H9 (cell line): ENCODE data around the gene DISC1. TPM values are rescaled to one million over a fixed set of nuclear protein-coding genes. Genes with fewer than 3 reads are reported as not detected.

Source experiments
- DNase-seq: peaks from one replicate; pipeline ENCODE4 v3.0.0-alpha.2; 2017
- H2AFZ ChIP-seq: one replicate; pipeline ENCODE4 v1.6.1; 2013; ENCODE audit warnings: mild to moderate bottlenecking, low read length, control low read depth, moderate library complexity
- H2AK5ac ChIP-seq: 2 replicates; pipeline ENCODE4 v1.6.1; 2013; ENCODE audit warnings: low read length, control low read depth, mixed read lengths; ENCODE audit not compliant: insufficient read length
- H2BK120ac ChIP-seq: one replicate; pipeline ENCODE4 v1.6.1; 2013; ENCODE audit warnings: low read depth, mild to moderate bottlenecking, low read length, control low read depth, inconsistent platforms; ENCODE audit not compliant: poor library complexity, severe bottlenecking
- H2BK12ac ChIP-seq: 2 replicates; pipeline ENCODE4 v1.6.1; 2013; ENCODE audit warnings: low read length, control low read depth, mixed read lengths, low read depth; ENCODE audit not compliant: insufficient read length
- H2BK15ac ChIP-seq: 2 replicates; pipeline ENCODE4 v1.6.1; 2013; ENCODE audit warnings: low read depth, low read length, control low read depth
- H2BK20ac ChIP-seq: one replicate; pipeline ENCODE4 v1.6.1; 2013; ENCODE audit warnings: low read depth, mild to moderate bottlenecking, low read length, control low read depth, inconsistent platforms; ENCODE audit not compliant: poor library complexity, severe bottlenecking
- H2BK5ac ChIP-seq: 2 replicates; pipeline ENCODE4 v1.6.1; 2013; ENCODE audit warnings: low read length, control low read depth, mixed read lengths; ENCODE audit not compliant: insufficient read length
- H3K14ac ChIP-seq: 2 replicates; pipeline ENCODE4 v1.6.1; 2013; ENCODE audit warnings: low read length, control low read depth; ENCODE audit not compliant: insufficient read depth
- H3K18ac ChIP-seq: 2 replicates; pipeline ENCODE4 v1.6.1; 2013; ENCODE audit warnings: low read depth, mild to moderate bottlenecking, mixed read lengths, low read length, control low read depth; ENCODE audit not compliant: insufficient read length
- H3K23ac ChIP-seq: 2 replicates; pipeline ENCODE4 v1.6.1; 2013; ENCODE audit warnings: low read length, control low read depth, mixed read lengths, low read depth; ENCODE audit not compliant: insufficient read length
- H3K23me2 ChIP-seq: 2 replicates; pipeline ENCODE4 v1.6.1; 2013; ENCODE audit warnings: low read depth, mild to moderate bottlenecking, mixed read lengths, low read length, control low read depth; ENCODE audit not compliant: insufficient read length, poor library complexity, severe bottlenecking
- H3K27ac ChIP-seq: 2 replicates; pipeline ENCODE4 v1.5.1; 2013; ENCODE audit warnings: low read length, control low read depth, mixed read lengths, low read depth; ENCODE audit not compliant: insufficient read length
- H3K27me3 ChIP-seq: 2 replicates; pipeline ENCODE4 v1.6.1; 2013; ENCODE audit warnings: low read length, control low read depth, inconsistent platforms; ENCODE audit not compliant: insufficient read depth
- H3K4ac ChIP-seq: 2 replicates; pipeline ENCODE4 v1.6.1; 2013; ENCODE audit warnings: low read depth, mild to moderate bottlenecking, control low read depth, inconsistent platforms, low read length, moderate library complexity
- H3K4me1 ChIP-seq: 2 replicates; pipeline ENCODE4 v1.6.1; 2013; ENCODE audit warnings: low read length, control low read depth, inconsistent platforms; ENCODE audit not compliant: insufficient read depth
- H3K4me2 ChIP-seq: 2 replicates; pipeline ENCODE4 v1.6.1; 2013; ENCODE audit warnings: low read length, control low read depth, mixed read lengths; ENCODE audit not compliant: insufficient read length, insufficient read depth
- H3K56ac ChIP-seq: 2 replicates; pipeline ENCODE4 v1.6.1; 2013; ENCODE audit warnings: low read depth, mild to moderate bottlenecking, mixed read lengths, low read length, control low read depth; ENCODE audit not compliant: insufficient read length
- H3K79me1 ChIP-seq: 2 replicates; pipeline ENCODE4 v1.6.1; 2013; ENCODE audit warnings: low read depth, mild to moderate bottlenecking, moderate library complexity, low read length, control low read depth, inconsistent platforms; ENCODE audit not compliant: insufficient read depth, poor library complexity, severe bottlenecking
- H3K79me2 ChIP-seq: 2 replicates; pipeline ENCODE4 v1.6.1; 2013; ENCODE audit warnings: low read length, control low read depth, inconsistent platforms; ENCODE audit not compliant: insufficient read depth
- H3K9ac ChIP-seq: 2 replicates; pipeline ENCODE4 v1.6.1; 2013; ENCODE audit warnings: low read length, control low read depth, mixed read lengths; ENCODE audit not compliant: insufficient read length; ENCODE audit errors: extremely low read depth
- H3K9me3 ChIP-seq: one replicate; pipeline ENCODE4 v1.6.1; 2013; ENCODE audit warnings: low read depth, low read length, inconsistent platforms; ENCODE audit not compliant: control insufficient read depth
- H3T11ph ChIP-seq: one replicate; pipeline ENCODE4 v1.6.1; 2013; ENCODE audit warnings: mild to moderate bottlenecking, low read length, control low read depth, inconsistent platforms
- H4K20me1 ChIP-seq: one replicate; pipeline ENCODE4 v1.6.1; 2013; ENCODE audit not compliant: control insufficient read depth, insufficient read length, insufficient read depth
- H4K5ac ChIP-seq: 2 replicates; pipeline ENCODE4 v1.6.1; 2013; ENCODE audit warnings: low read depth, mild to moderate bottlenecking, mixed read lengths, low read length, control low read depth; ENCODE audit not compliant: insufficient read length
- H4K8ac ChIP-seq: replicated peaks from 2 replicates; pipeline ENCODE4 v1.6.1; 2013; ENCODE audit warnings: low read length, control low read depth, mixed read lengths, low read depth; ENCODE audit not compliant: insufficient read length
- H4K91ac ChIP-seq: 2 replicates; pipeline ENCODE4 v1.6.1; 2013; ENCODE audit warnings: low read depth, mild to moderate bottlenecking, moderate library complexity, mixed read lengths, low read length, control low read depth; ENCODE audit not compliant: insufficient read length
- H3K27ac Mint-ChIP-seq, 3 experiments: 2 replicates in 2 of 3; 3 replicates in 1 of 3; pipeline ENCODE4 v1.8.0; 2020 to 2021; ENCODE audit warnings: mixed read lengths in 3 of 3, mild to moderate bottlenecking in 1 of 3, moderate library complexity in 1 of 3
- H3K27me3 Mint-ChIP-seq: 2 replicates; pipeline ENCODE4 v1.8.0; 2021; ENCODE audit warnings: low read depth, mild to moderate bottlenecking, moderate library complexity, mixed read lengths
- H3K36me3 Mint-ChIP-seq, 3 experiments: 2 replicates in 2 of 3; 3 replicates in 1 of 3; pipeline ENCODE4 v1.8.0; 2020 to 2021; ENCODE audit warnings: low read depth in 3 of 3, mixed read lengths in 3 of 3; ENCODE audit not compliant: insufficient read depth in 1 of 3
- H3K4me1 Mint-ChIP-seq, 2 experiments: 2 replicates each; pipeline ENCODE4 v1.8.0; 2020; ENCODE audit warnings: mixed read lengths in 2 of 2
- H3K4me3 Mint-ChIP-seq, 2 experiments: 2 replicates in 1 of 2; 3 replicates in 1 of 2; pipeline ENCODE4 v1.8.0; 2020 to 2021; ENCODE audit warnings: mild to moderate bottlenecking in 2 of 2, mixed read lengths in 2 of 2, moderate library complexity in 1 of 2
- H3K9me3 Mint-ChIP-seq, 2 experiments: 2 replicates in 1 of 2; 3 replicates in 1 of 2; pipeline ENCODE4 v1.8.0; 2020; ENCODE audit warnings: mild to moderate bottlenecking in 2 of 2, mixed read lengths in 2 of 2, moderate library complexity in 1 of 2
- WGBS: extraction: QIAGEN DNeasy Blood & Tissue Kit; methylation state at CpG from one replicate; pipeline ENCODE4 v1.1.7; 2013; ENCODE audit warnings: missing lambda C conversion rate, low lambda C conversion rate, mixed read lengths; ENCODE audit not compliant: insufficient read length; ENCODE audit errors: extremely low coverage; 5-methylcytosine and 5-hydroxymethylcytosine counted together
- total RNA-seq: library from RNA; stranded (reverse); gene quantifications from 2 replicates; pipeline ENCODE4 v1.2.1, GENCODE V29; 2021
- TF ChIP-seq, protein P1 (sequence below): fragments of 200-600 bp; sonication (generic); conservative IDR thresholded peaks from 3 replicates; pipeline ENCODE4 v1.8.0; 2021; ENCODE audit warnings: antibody characterized with exemption, mild to moderate bottlenecking

Gene DISC1
- total RNA-seq, 1 experiment from 2014 or later, result 2.5 TPM

DNA sequence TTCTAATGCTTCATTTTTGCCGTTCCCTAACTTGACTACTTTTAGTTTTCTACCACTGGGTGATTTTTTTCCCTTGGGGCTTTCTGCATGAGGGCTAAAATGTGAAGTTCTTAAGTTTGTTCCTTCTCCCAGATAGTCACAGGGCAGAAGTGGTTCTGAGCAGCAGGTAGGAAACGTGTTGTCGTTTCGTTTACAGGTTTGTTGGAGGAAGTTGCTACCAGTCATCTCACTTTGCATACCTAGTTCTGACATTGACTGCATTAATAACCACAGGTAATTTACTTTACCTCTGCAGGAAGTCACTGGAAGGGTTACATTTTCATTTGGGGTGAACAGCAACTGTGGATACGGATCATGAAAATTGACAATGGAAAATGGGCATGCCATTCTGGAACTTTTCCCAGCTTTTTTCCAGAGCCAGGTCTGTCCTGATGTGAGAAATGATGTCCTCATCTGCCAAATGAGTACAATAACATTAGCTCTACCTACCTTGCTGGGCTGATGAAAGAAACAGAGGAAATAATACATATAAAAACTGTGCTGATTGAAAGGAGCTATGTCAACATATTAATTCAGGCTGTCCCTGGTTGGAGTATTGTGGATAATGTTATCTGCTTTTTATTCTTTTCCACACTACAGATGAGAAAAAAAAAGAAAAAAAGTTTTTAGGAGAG lies 94.2 kb downstream of the DISC1 start:
- Histone ChIP-seq H3K9me3 (no peaks in the 10 kb centered on the region), H3K4ac (no peak overlapping the region), H4K8ac (no peak overlapping the region), H3K79me1 (no peaks in the 10 kb centered on the region), H3K23ac (no peak overlapping the region), H3T11ph (no peak overlapping the region), H3K4me2 (no peak overlapping the region), H3K18ac (no peak overlapping the region), H3K9ac (no peak overlapping the region), H3K27me3 (no peaks in the 10 kb centered on the region), H3K14ac (no peak overlapping the region), H2BK20ac (no peak overlapping the region), H2BK120ac (no peak overlapping the region), H2AK5ac (no peak overlapping the region), H3K56ac (no peak overlapping the region), H2BK12ac (no peak overlapping the region), H3K27ac (no peak overlapping the region), H3K79me2 (no peaks in the 10 kb centered on the region), H4K91ac (no peak overlapping the region), H4K20me1 (no peaks in the 10 kb centered on the region), H3K4me1 (no peaks in the 10 kb centered on the region), H2BK5ac (no peak overlapping the region), H4K5ac (no peak overlapping the region), H2BK15ac (no peak overlapping the region), H2AFZ (no peak overlapping the region), H3K23me2 (no peaks in the 10 kb centered on the region)
- Mint-ChIP-seq H3K4me1 (peaks cover 2 to 3% of the 10 kb centered on the region in 2 experiments), H3K4me3 (no peak overlapping the region), H3K9me3 (no peaks in the 10 kb centered on the region), H3K36me3 (no peaks in the 10 kb centered on the region), H3K27me3 (peaks cover 12% of the 10 kb centered on the region), H3K27ac (no peak overlapping the region)
- no CpG with 5 or more reads among the region's 5 CpGs for WGBS
- DNase-seq, result no peak
- TF ChIP-seq, protein P1, sequence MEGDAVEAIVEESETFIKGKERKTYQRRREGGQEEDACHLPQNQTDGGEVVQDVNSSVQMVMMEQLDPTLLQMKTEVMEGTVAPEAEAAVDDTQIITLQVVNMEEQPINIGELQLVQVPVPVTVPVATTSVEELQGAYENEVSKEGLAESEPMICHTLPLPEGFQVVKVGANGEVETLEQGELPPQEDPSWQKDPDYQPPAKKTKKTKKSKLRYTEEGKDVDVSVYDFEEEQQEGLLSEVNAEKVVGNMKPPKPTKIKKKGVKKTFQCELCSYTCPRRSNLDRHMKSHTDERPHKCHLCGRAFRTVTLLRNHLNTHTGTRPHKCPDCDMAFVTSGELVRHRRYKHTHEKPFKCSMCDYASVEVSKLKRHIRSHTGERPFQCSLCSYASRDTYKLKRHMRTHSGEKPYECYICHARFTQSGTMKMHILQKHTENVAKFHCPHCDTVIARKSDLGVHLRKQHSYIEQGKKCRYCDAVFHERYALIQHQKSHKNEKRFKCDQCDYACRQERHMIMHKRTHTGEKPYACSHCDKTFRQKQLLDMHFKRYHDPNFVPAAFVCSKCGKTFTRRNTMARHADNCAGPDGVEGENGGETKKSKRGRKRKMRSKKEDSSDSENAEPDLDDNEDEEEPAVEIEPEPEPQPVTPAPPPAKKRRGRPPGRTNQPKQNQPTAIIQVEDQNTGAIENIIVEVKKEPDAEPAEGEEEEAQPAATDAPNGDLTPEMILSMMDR, result no peak
